HG03135 (cell line): ENCODE measurements around the gene COPS3.

Source experiments
- ATAC-seq: cut with Tn5 transposase; IDR thresholded peaks from one replicate; pipeline ENCODE4 v1.9.1; 2021; ENCODE audit warnings: mild to moderate bottlenecking, moderate library complexity; ENCODE audit not compliant: unreplicated experiment

The COPS3 gene

GRCh38 chr17:17280613-17281549, at the start of gene COPS3:
Gene COPS3 (minus strand): TSS chr17:17281246. CDS start chr17:17281186, 60 bp downstream.
- peak; percentile 85 for ATAC-seq

GRCh38 chr17:17328251-17328650, 47.2 kb upstream of the COPS3 start:
- ATAC-seq, result no peak

GRCh38 chr17:17326275-17326875, 45.3 kb upstream of the COPS3 start:
- no peak for ATAC-seq

- no peak for ATAC-seq
Measured at GRCh38 chr17:17325816-17326215, 44.8 kb upstream of the COPS3 start.

- ATAC-seq, result no peak
Measured at GRCh38 chr17:17325228-17325627, 44.2 kb upstream of the COPS3 start.

- no peak for ATAC-seq
Measured at GRCh38 chr17:17324616-17325015, 43.6 kb upstream of the COPS3 start.

- ATAC-seq, result no peak
Measured at GRCh38 chr17:17322516-17323510, 41.8 kb upstream of the COPS3 start.

GRCh38 chr17:17321356-17322025, 40.4 kb upstream of the COPS3 start:
- no peak for ATAC-seq

GRCh38 chr17:17320911-17321220, 39.8 kb upstream of the COPS3 start:
- ATAC-seq, result no peak

GRCh38 chr17:17320188-17320910, 39.3 kb upstream of the COPS3 start:
- no peak for ATAC-seq

GRCh38 chr17:17315142-17315821, 34.2 kb upstream of the COPS3 start:
- ATAC-seq, result no peak

- no peak for ATAC-seq
Measured at GRCh38 chr17:17314501-17315071, 33.5 kb upstream of the COPS3 start.

- ATAC-seq, result no peak
Measured at GRCh38 chr17:17313350-17313991, 32.4 kb upstream of the COPS3 start.

GRCh38 chr17:17309356-17309755, 28.3 kb upstream of the COPS3 start:
- ATAC-seq, result no peak

- peak; percentile 81 for ATAC-seq
Measured at GRCh38 chr17:17305281-17305801, 24.3 kb upstream of the COPS3 start.

GRCh38 chr17:17304521-17304985, 23.5 kb upstream of the COPS3 start:
- no peak for ATAC-seq

GRCh38 chr17:17303847-17304490, 22.9 kb upstream of the COPS3 start:
- ATAC-seq, result no peak
